ENCODE data around the gene IQCH. TPM values are rescaled to one million over a fixed set of nuclear protein-coding genes. Genes with fewer than 3 reads are reported as not detected.

IQCH gene
- total RNA-seq, 1 donor from 2014 or later, result 1.4 TPM

DNA sequence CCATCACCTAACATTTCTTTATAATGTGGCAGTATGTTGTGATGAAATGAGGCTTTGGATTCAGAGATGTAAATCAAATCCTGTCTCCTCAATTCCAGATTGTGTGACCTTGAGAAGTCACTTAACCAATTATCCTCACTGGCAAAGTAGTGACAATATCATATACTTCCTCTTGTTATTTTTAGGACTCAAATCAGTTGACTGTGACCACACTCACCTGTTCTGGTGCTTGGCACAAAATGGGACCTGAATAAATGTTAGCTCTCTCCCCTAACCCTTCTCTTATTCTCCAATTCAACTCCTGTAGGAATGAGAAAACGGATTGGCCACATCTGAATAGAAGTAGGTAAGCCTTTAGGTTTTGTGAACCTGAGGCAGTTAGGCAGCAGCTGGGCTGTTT lies 42.1 kb downstream of the IQCH start:
- ATAC-seq (no peak), DNase-seq (ENCODE audit: low spot score) (no peak)

DNA sequence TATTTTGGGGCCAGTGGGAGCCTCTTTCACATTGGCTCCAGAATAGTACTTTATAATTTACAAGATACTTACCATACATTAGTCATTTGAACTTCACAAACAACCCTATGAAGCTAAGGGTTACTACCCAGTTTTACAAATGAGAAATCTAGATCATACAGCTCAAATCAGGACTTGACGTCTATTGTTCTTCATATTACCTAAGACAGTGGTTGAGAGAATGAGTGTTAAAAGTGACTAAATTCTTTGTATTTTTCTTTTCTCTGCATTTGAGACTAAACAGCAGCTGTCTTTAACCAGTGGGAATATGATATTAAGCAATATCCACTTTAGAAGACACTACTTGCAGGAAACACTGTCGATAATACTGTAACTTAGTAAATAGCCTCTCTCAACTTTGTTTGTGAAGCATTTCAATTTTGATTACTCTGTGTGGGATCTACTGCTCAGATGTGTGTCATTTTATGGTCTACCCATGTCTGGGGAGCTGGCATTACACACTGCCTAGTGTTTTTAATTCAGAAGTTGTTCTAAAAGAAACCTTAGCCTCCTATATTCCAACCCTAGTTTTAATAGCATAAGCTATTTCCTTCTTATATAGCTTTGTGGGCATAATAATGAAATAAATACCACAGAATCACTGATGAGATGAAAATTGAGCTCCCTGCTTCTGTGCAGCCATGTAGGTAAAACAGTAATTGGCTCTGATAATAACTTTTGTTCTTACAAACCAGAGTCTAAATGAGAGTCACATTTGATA lies 45.9 kb downstream of the IQCH start:
- ATAC-seq (no peak), DNase-seq (ENCODE audit: low spot score) (no peak)

DNA sequence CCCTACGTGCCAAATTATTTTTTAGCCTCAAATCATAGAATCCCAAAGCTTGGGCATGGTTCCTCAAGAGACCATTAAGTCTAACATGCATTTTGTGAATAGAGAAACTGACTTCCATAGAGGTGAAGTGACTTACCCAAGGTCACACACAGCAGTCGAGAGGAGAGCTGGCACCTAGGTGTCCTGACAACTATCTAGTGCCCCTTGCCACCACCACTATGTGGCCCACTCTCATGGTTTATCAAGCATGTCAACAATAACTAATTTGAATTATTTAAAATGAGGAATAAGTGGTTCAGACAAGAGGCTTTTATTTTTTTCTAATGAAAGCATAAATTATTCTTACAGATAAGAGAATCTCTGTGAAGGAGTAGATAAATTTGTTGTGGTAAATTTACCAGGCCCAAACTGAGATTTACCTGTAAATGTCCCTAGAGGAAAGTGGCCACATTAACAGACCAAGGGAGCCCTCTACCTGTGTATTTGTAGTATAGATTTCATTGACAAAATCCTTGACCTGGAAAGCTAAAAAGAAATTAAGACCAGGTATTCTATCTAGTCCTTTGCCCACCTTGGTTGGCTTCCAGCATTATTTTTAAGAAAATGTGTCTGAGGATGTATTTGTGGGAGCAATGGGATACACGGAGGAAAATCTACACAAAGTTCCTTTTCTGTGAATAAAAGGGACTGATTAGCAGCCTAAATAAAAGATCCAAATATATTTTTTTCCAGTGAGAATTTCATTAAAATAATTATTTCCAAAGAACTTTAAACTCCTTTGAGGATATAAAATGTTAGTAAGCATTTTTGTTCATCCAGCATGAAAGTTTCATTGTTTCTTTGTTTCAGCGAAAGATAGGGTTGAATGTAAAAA lies 49.1 kb downstream of the IQCH start:
- ATAC-seq (peak; percentile 87), DNase-seq (ENCODE audit: low spot score) (no peak)

GRCh38 chr15:67304778-67305177 lies 50.2 kb downstream of the IQCH start:
- ATAC-seq (no peak), DNase-seq (ENCODE audit: low spot score) (no peak)

DNA sequence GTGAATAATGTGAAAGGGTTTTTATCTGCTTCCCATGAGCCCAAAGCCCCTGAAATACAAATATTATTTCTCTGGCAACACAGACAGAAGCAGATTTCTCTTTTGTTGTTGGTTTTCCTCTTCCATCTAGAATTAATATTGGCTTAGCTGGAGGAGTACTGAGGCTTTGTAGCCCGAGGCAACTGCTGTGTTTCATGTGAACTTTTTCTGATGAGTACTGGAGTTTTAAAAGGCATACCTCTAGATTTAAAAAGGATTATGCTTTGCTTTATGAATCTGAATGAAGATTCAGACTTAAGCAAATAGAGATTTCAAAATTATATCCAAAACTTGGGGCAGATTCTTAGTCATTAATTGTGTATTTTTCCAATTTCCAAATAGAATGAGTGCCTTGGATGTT lies 50.9 kb downstream of the IQCH start:
- DNase-seq (ENCODE audit: low spot score) (no peak), ATAC-seq (no peak)

DNA sequence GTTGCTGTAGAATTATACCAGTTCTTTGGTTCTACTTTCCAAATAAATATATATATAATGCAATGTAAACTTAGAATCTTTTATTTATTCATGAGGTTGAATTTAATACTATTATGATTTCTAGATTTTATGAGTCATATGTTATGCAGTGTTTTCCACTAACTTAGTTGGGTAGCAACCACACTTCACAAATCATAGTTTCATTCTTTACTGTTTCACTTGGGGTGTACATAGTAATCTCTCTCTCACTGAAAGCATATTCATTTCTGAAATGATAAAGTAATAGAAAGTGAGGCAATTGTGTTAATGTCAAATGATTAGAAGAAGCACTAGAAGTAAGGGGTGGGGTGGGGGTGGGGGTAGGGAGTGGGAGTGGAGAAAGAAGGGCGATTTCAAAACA lies 52.6 kb downstream of the IQCH start:
- ATAC-seq (no peak), DNase-seq (ENCODE audit: low spot score) (no peak)

DNA sequence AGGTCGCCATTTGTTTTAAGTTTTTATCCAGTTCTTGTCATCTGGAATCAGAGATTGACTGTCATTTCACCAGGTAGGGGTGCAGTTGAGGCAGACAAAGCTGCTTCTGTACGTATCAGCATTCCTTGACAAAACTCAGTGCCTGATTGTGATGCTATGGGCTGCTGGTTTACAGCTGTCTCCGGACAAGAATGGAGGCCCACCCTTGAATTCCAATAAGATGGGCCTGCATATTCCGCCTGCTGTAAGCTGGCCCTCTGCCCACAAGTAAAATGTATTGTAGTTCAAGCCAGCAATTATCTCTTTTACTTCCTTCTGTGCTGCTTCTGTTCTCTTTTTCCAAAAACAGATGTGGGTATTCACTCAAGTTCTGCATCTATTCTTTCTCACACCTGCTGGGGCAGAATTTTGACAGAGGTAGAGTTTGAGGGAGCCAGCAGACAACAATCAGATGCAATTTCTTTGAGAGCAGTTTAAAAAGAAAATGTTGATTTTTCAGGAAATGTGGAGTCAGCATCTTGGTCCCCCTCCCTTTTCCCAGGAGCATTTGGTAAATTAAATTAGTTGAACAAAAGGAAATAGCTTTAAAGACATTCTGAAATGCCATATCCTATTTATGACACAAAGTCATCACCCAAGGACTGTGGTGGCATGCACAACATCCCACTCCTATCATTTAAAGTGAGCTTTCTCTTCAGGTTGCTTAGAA lies 53.5 kb downstream of the IQCH start:
- DNase-seq (ENCODE audit: low spot score) (no peak), ATAC-seq (no peak)

- ATAC-seq (no peak), DNase-seq (ENCODE audit: low spot score) (no peak)
Observed at GRCh38 chr15:67311731-67312130, 57.1 kb downstream of the IQCH start.

GRCh38 chr15:67319961-67320360 lies 65.4 kb downstream of the IQCH start:
- peak; percentile 76 for ATAC-seq
- DNase-seq (ENCODE audit: low spot score), result no peak

GRCh38 chr15:67321352-67321751 lies 66.8 kb downstream of the IQCH start:
- no peak for DNase-seq (ENCODE audit: low spot score)
- ATAC-seq, result no peak

DNA sequence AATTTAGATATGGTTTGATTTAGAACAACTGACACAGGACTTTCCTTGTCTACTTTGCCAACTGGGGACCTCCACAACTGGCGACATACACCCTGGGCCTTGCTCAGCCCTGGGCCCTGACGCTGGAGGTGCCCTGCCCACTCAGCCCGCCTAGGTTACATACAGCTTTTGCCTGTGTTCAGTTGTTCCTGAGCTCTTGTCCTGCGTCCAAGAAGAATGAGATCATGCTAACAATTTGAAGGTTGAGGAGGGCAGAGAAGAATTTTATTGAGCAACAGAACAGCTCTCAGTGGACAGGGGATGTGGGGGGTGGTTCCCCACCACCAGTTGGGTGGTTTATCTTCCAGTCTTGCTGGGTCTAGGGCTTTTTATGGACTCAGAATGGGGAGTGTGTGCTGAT lies 67.9 kb downstream of the IQCH start:
- DNase-seq (ENCODE audit: low spot score) (no peak), ATAC-seq (no peak)

- ATAC-seq (no peak), DNase-seq (ENCODE audit: low spot score) (no peak)
Observed at GRCh38 chr15:67327312-67327711, 72.7 kb downstream of the IQCH start.

DNA sequence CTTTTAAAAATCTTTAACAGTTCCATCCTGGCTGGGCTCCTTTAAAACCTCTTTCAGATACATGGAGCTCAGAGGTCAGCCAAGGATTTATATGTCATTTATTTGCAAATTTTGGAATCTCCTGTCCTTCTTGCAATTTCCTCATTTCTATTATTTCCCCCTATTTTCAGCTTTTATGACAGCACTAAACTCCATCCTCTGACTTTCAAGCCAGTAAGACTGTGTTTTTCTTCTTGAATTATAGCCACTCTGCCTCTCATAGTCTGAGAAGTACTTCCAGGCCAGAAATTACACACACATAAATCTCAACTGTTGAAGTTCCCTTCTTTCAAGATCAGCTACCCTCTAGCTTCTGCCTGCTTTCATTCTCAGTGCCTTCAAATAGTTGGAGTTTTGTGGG lies 73.2 kb downstream of the IQCH start:
- DNase-seq (ENCODE audit: low spot score), result no peak

GRCh38 chr15:67329984-67330733 lies 75.6 kb downstream of the IQCH start:
- DNase-seq (ENCODE audit: low spot score) (no peak), ATAC-seq (no peak)

More for the DNA sequence above, 73.2 kb downstream of the IQCH start:
- no peak for ATAC-seq

- peak; percentile 52 for DNase-seq (ENCODE audit: low spot score)
- peak; percentile 97 for ATAC-seq
Observed at GRCh38 chr15:67331676-67332075, 77.1 kb downstream of the IQCH start.

DNA sequence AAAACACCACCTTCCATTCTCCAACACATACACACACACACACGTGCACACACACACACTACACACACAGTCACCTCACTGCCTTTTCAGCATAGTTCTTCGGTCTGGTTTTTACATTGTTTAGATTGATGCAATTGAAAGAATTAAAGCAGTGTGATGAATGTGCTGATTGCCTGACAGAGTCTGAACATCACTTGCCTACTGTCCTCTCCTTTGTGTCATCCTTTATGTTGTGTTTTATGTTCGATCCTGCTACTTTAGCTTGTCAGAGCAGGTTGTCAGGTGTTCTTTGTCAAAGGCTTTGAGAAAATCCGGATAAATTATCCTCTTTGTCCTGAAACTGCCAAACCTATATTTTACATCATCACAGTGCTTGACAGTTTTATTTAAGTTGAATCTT lies 80.4 kb downstream of the IQCH start:
- DNase-seq (ENCODE audit: low spot score) (no peak), ATAC-seq (no peak)

DNA sequence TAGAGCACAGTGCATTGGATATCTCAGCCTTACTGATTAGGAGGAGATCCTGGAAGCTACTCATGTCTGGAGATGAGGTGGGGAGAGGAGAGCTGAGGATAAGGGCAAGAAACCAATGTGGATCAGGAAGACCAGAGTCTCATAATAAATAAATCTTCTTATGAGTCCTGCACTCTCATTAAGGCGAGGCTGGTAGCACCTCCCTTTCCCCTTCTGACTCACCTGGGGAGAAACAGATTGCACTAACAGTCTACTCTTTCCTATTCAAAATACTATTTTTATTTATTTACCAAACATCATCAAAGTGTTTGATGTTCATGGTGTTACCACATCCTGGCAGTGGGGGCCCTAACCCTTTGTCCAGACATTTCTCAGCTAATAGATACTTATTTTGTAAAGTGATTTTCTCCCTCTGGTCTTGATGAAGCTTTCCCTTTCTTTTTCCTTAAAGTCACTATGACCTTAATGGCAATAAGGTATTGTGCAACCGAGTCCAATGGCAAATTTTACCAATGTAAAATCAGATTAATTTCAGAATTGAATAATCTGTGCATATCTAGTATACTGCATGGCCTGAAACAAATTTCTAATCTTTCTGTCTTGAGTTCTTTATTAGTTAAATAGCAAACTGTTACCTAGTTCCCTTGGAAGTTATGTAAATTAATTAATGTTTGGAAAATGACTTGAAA lies 81.1 kb downstream of the IQCH start:
- ATAC-seq (no peak), DNase-seq (ENCODE audit: low spot score) (no peak)

DNA sequence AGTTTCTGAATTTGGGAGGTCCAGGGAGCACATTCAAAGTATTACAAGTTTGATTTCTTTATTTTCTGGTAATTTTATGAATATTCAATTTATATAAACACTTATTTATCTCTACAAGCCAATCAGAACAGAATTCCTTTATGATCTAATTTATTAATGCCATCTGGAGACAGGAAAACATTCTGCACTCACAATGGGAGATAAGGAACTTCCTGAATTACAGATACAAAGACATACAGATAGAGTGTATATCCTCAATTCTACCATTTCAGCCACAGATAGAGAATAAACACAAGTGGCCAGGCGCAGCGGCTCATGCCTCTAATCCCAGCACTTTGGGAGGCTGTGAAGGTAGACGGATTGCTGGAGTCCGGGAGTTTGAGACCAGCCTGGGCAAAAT lies 86.0 kb downstream of the IQCH start:
- DNase-seq (ENCODE audit: low spot score) (no peak), ATAC-seq (no peak)

DNA sequence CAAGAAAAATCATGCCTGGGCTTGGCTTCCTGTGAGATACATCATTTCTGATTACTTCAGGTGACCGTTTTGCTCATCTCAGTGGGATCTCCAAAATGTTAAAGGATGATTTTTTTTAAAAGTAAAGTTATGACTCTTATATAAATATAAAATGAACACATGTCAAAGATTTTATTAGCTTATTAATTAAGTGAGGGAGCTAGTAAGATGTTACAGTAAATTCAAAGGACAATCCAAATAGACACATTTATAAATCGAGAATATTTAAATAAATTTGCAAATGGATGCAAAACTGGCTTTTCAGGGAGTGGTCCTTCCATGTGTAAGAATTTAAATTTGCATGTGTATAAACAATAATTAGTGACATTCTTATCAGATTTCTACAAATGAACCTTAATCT lies 87.0 kb downstream of the IQCH start:
- ATAC-seq (no peak), DNase-seq (ENCODE audit: low spot score) (no peak)

- ATAC-seq (no peak), DNase-seq (ENCODE audit: low spot score) (no peak)
Observed at GRCh38 chr15:67343206-67343605, 88.6 kb downstream of the IQCH start.

Measured in left lobe of liver (tissue), 2 donors.